Fibroblast of the conjunctiva (primary cell): ENCODE results near the gene ZNF518A.

Experiments used
- DNase-seq: peaks from one replicate; pipeline ENCODE4 v3.0.0-alpha.2; 2010; ENCODE audit warnings: low read depth

ZNF518A gene

GRCh38 chr10:96129387-96130325 lies at the start of gene ZNF518A:
TSS of gene ZNF518A (plus strand) at chr10:96130297. CDS start at chr10:96156323, 26,026 bp downstream.
- DNase-seq: peak; percentile 92

GRCh38 chr10:96082153-96082552 lies 47.9 kb upstream of the ZNF518A start:
- DNase-seq: no peak

GRCh38 chr10:96082748-96083147 lies 47.3 kb upstream of the ZNF518A start:
- DNase-seq: no peak

- no peak for DNase-seq
Observed at GRCh38 chr10:96089116-96089515, 41.0 kb upstream of the ZNF518A start.

- DNase-seq: peak; percentile 90
Observed at GRCh38 chr10:96089670-96090462, 40.2 kb upstream of the ZNF518A start.

- DNase-seq: no peak
Observed at GRCh38 chr10:96090463-96090800, 39.7 kb upstream of the ZNF518A start.

- no peak for DNase-seq
Observed at GRCh38 chr10:96092999-96093767, 36.9 kb upstream of the ZNF518A start.

- DNase-seq: no peak
Observed at GRCh38 chr10:96093948-96094347, 36.1 kb upstream of the ZNF518A start.

GRCh38 chr10:96096958-96097357 lies 33.1 kb upstream of the ZNF518A start:
- no peak for DNase-seq

GRCh38 chr10:96097865-96098264 lies 32.2 kb upstream of the ZNF518A start:
- no peak for DNase-seq

- no peak for DNase-seq
Observed at GRCh38 chr10:96107623-96108038, 22.5 kb upstream of the ZNF518A start.

GRCh38 chr10:96112531-96112930 lies 17.6 kb upstream of the ZNF518A start:
- DNase-seq: no peak

- DNase-seq: no peak
Observed at GRCh38 chr10:96118604-96119450, 11.3 kb upstream of the ZNF518A start.

- no peak for DNase-seq
Observed at GRCh38 chr10:96122824-96123223, 7.3 kb upstream of the ZNF518A start.

- peak; percentile 24 for DNase-seq
Observed at GRCh38 chr10:96124230-96125141, 5.6 kb upstream of the ZNF518A start.

GRCh38 chr10:96125142-96125515 lies 5.0 kb upstream of the ZNF518A start:
- no peak for DNase-seq

- peak; percentile 39 for DNase-seq
Observed at GRCh38 chr10:96130326-96130995, 364 bp downstream of the ZNF518A start.

GRCh38 chr10:96131621-96132020 lies 1.5 kb downstream of the ZNF518A start:
- no peak for DNase-seq

- no peak for DNase-seq
Observed at GRCh38 chr10:96133135-96133534, 3.0 kb downstream of the ZNF518A start.

GRCh38 chr10:96136810-96137209 lies 6.7 kb downstream of the ZNF518A start:
- DNase-seq: no peak
